ENCODE data around the gene CCDC150. TPM values are rescaled to one million over a fixed set of nuclear protein-coding genes. Genes with fewer than 3 reads are reported as not detected.
"Not testable (repeated sequence)": the region's sequence is repeated elsewhere in the genome, so short reads cannot be mapped to it uniquely, and the experiment has no call there.

Gene CCDC150
- total RNA-seq, 2 experiments from 2014 or later = 29.7 to 40.8 TPM

GRCh38 chr2:196703695-196704094 lies 64.2 kb downstream of the CCDC150 start:
- no peak overlapping the region for H3K4me3 ChIP-seq (ENCODE audit: low read depth, low read length, poor library complexity, severe bottlenecking)
- ChIA-PET POLR2A (interaction anchor here (0.6 kb wide), 2 partner anchors 95 to 873 kb away, joined by 3 read pairs; partner anchors contain the start of gene GTF3C3), CTCF (ENCODE audit: unreplicated experiment) (no interaction called here)
- H4K20me1 ChIP-seq (ENCODE audit: insufficient read depth, low read length) = no peaks in the 10 kb centered on the region
- H3K36me3 ChIP-seq (ENCODE audit: insufficient read depth, low read length) = no peaks in the 10 kb centered on the region
- H2AFZ ChIP-seq (ENCODE audit: low read length) = no peak overlapping the region
- no peak for DNase-seq (ENCODE audit: low spot score)
- H3K79me2 ChIP-seq (ENCODE audit: insufficient read depth, low read depth, low read length) = no peaks in the 10 kb centered on the region
- no TSS peak for BruUV-seq (replicated peaks)
- H3K9me3 ChIP-seq (ENCODE audit: low read length) = no peaks in the 10 kb centered on the region
- H3K9me2 ChIP-seq (ENCODE audit: insufficient read depth, low read length) = no peaks in the 10 kb centered on the region
- intact Hi-C loops (cut with micrococcal nuclease; ENCODE audit: unreplicated experiment) = no loop called here
- H3K4me1 ChIP-seq (ENCODE audit: insufficient read depth, low read length, poor library complexity, severe bottlenecking) = no peaks in the 10 kb centered on the region
- no peak for TF ChIP-seq EZH2phosphoT487 (IDR thresholded peaks at IDR 0.05; ENCODE audit: borderline replicate concordance, low read depth, low read length)
- TF ChIP-seq CTCF (conservative IDR thresholded peaks at IDR 0.05; ENCODE audit: low read length) = no peak
- no peak overlapping the region for H3K27ac ChIP-seq (ENCODE audit: low read depth, low read length, poor library complexity, severe bottlenecking)
- no peak overlapping the region for H3K4me2 ChIP-seq (ENCODE audit: low read length)

DNA sequence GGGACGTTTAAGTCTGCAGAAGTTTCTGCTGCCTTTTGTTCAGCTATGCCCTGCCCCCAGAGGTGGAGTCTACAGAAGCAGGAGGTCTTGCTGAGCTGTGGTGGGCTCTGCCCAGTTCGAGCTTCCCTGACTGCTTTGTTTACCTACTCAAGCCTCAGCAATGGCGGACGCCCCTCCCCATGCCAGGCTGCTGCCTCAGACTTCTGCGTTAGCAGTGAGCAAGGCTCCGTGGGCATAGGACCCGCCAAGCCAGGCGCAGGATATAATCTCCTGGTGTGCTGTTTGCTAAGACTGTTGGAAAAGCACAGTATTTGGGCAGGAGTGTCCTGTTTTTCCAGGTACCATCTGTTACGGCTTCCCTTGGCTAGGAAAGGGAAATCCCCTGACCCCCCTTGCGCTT lies 70.5 kb downstream of the CCDC150 start:
- POLR2A ChIA-PET = interaction anchor here (0.6 to 0.8 kb wide), 2 partner anchors 13 to 48 kb away, joined by 3 to 4 read pairs; no protein-coding TSS in a partner anchor
- intact Hi-C loops (cut with micrococcal nuclease; ENCODE audit: unreplicated experiment); H3K9me2 ChIP-seq (ENCODE audit: insufficient read depth, low read length); CTCF ChIA-PET (ENCODE audit: unreplicated experiment); H3K9me3 ChIP-seq (ENCODE audit: low read length); H3K4me1 ChIP-seq (ENCODE audit: insufficient read depth, low read length, poor library complexity, severe bottlenecking); H3K36me3 ChIP-seq (ENCODE audit: insufficient read depth, low read length); H4K20me1 ChIP-seq (ENCODE audit: insufficient read depth, low read length); H3K4me3 ChIP-seq (ENCODE audit: low read depth, low read length, poor library complexity, severe bottlenecking); H3K27ac ChIP-seq (ENCODE audit: low read depth, low read length, poor library complexity, severe bottlenecking); H3K79me2 ChIP-seq (ENCODE audit: insufficient read depth, low read depth, low read length); H2AFZ ChIP-seq (ENCODE audit: low read length); DNase-seq (ENCODE audit: low spot score); BruUV-seq (replicated peaks); H3K4me2 ChIP-seq (ENCODE audit: low read length): not testable (repeated sequence)

GRCh38 chr2:196711625-196712024 lies 72.1 kb downstream of the CCDC150 start:
- Histone ChIP-seq H3K9me3 (ENCODE audit: low read length) (no peaks in the 10 kb centered on the region), H3K36me3 (ENCODE audit: insufficient read depth, low read length) (peaks cover 4% of the 10 kb centered on the region; the same call in 1 of the 2 replicates), H3K9me2 (ENCODE audit: insufficient read depth, low read length) (no peaks in the 10 kb centered on the region), H2AFZ (ENCODE audit: low read length) (no peak overlapping the region), H3K4me2 (ENCODE audit: low read length) (no peak overlapping the region), H3K79me2 (ENCODE audit: insufficient read depth, low read depth, low read length) (no peaks in the 10 kb centered on the region), H3K4me3 (ENCODE audit: low read depth, low read length, poor library complexity, severe bottlenecking) (no peak overlapping the region), H3K4me1 (ENCODE audit: insufficient read depth, low read length, poor library complexity, severe bottlenecking) (no peaks in the 10 kb centered on the region), H4K20me1 (ENCODE audit: insufficient read depth, low read length) (no peaks in the 10 kb centered on the region), H3K27ac (ENCODE audit: low read depth, low read length, poor library complexity, severe bottlenecking) (no peak overlapping the region)
- TF ChIP-seq EZH2phosphoT487 (IDR thresholded peaks at IDR 0.05; ENCODE audit: borderline replicate concordance, low read depth, low read length) (no peak), CTCF (conservative IDR thresholded peaks at IDR 0.05; ENCODE audit: low read length) (no peak)
- no TSS peak for BruUV-seq (replicated peaks)
- no peak for DNase-seq (ENCODE audit: low spot score)
- POLR2A ChIA-PET = interaction anchor here (0.7 kb wide), 2 partner anchors 34 to 162 kb away, joined by 3 to 4 read pairs; no protein-coding TSS in a partner anchor
- CTCF ChIA-PET (ENCODE audit: unreplicated experiment) = no interaction called here
- intact Hi-C loops (cut with micrococcal nuclease; ENCODE audit: unreplicated experiment) = no loop called here

Measured in OCI-LY7 (cell line).